ENCODE data around the gene BSG.
"Not testable (repeated sequence)": the region's sequence is repeated elsewhere in the genome, so short reads cannot be mapped to it uniquely, and the experiment has no call there.

BSG gene

DNA sequence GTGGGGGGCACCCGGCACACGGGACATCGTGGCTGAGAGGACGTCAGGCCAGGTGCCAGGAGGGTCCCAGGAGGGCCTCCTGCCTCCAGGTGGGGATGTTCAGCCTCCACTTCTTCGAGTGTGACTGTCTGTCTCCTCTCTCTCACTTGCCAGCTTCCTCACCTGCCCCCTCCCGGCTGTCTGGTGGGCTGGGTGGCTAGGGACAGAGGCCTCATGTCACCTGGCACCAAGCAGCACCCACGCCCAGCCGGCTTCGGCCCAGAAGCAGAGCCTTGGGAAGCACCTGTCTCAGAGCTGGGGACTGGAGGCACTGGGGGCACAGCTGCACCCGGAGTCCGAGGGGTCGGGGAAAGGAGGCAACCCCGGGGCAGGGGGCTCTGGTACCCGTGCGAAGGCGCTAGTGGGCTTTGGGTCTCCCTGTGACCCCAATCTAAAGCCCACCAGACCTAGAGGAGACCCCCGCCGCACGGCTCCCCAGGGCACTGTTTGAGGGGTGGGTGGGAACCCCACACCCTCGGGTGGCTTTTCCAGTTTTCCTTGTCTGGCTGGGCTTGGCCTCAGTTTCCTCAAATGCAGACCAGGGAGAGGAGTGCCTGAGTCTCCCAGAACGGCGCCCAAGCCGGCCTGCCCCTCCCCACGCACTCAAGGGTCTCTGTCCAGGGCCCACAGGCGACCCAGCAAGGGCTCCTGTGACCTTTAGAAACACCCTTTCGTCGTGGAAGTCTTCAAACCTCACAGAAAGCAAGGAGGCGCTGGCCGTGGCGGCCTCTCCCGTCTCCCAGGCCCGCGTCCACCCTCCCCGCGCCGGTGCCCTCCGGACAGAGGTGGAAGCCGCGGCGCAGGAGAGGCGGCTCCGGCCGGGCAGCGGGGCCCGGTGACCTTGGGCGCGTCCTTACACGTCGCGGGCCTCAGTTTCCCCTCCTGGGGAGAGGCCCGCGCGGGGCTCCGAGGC, 16.6 kb downstream of the BSG start:
- peak; percentile 47 for DNase-seq

GRCh38 chr19:589693-590395, 17.4 kb downstream of the BSG start, which contains the start of gene HCN2:
Gene HCN2 (plus strand): TSS chr19:589881. CDS start chr19:589946, 65 bp downstream.
- DNase-seq = no peak

GRCh38 chr19:590396-590745, 18.0 kb downstream of the BSG start:
- no peak for DNase-seq

GRCh38 chr19:590750-591098, 18.3 kb downstream of the BSG start:
- no peak for DNase-seq

DNA sequence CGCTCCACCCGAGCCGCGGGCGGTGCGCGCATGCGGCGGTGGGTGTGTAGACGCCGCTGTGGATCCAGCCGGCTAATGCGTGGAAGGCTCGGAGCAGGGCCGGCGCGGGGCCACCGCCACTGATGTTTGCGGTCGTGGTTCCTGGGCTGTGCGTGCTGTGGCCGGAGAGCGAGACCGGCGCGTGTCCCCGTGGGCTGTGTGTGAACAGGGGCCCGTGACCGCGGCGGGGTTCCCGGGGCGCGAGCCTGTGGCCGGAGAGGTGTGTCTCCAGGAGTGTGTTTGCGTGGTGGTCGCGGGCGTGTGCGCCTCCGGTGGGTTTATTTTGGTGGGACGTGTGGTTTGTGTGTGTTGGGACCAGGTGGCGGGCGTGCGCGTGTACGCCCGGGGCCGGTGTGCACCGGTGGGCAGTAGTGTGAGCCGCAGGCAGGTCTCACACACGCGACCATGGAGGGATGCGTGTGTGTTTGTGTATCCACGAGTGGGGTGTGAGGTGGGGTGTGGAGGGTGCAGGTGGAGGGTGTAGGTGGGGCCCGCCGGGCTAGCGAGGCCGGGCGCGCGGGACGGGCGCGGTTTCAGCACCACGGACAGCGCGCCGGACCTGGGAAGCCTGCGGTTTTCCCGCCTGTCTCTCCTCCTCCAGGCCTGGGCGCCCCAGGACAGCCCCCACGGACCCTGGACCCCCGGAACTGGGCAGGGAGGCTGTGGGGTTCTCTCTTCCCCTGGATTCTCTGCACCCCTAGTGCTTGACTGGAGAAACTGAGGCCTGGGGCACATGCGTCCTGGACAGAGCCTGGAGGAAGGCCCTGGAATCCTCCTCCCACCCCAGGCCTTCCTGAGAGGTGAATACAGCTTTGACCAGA, 18.9 kb downstream of the BSG start:
- no peak for DNase-seq

DNA sequence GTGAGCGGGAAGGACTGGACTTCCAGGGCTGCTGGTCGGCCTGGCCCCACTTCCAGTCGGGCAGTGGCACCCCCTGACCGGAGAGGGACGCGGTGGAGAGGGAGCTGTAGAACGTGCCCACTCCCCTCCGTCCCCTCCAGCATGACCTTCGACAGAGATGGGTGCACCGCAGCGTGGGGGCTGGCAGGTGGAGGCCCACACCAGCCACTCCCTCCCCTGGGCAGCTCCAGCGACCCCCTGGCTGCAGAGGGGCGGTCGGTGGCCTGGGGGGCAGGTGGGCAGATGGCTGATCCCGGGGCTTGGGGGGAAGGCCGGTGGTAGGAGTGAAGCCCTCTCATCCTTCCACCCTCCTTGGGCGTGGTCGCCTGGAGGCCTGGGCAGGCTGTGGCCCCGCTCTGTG, 19.7 kb downstream of the BSG start:
- no peak for DNase-seq

DNA sequence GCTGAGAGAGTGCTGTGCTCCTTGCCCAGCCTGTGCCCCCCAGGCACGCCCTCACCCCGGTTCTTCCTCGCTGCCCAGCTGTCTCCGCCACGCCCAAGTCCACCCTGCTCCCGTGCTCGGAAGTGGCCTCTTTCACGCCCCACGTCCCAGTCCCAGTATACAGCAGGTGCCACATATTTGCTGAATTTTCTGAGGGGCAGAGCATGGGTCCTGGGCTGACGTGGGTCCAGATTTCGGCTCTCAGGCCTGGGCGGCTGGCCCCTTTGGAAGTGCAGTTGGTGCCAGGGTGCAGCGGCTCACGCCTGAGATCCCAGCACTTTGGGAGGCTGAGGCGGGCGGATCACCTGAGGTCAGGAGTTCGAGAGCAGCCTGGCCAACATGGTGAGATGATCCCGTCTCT, 20.7 kb downstream of the BSG start:
- DNase-seq = no peak

- DNase-seq = no peak
These were observed 21.1 kb downstream of the BSG start for GRCh38 chr19:593505-593904.

- DNase-seq = no peak
These were observed 22.0 kb downstream of the BSG start for GRCh38 chr19:594265-594870.

- DNase-seq = no peak
These were observed 23.2 kb downstream of the BSG start for GRCh38 chr19:595326-596262.

- no peak for DNase-seq
These were observed 23.9 kb downstream of the BSG start for GRCh38 chr19:596263-596655.

DNA sequence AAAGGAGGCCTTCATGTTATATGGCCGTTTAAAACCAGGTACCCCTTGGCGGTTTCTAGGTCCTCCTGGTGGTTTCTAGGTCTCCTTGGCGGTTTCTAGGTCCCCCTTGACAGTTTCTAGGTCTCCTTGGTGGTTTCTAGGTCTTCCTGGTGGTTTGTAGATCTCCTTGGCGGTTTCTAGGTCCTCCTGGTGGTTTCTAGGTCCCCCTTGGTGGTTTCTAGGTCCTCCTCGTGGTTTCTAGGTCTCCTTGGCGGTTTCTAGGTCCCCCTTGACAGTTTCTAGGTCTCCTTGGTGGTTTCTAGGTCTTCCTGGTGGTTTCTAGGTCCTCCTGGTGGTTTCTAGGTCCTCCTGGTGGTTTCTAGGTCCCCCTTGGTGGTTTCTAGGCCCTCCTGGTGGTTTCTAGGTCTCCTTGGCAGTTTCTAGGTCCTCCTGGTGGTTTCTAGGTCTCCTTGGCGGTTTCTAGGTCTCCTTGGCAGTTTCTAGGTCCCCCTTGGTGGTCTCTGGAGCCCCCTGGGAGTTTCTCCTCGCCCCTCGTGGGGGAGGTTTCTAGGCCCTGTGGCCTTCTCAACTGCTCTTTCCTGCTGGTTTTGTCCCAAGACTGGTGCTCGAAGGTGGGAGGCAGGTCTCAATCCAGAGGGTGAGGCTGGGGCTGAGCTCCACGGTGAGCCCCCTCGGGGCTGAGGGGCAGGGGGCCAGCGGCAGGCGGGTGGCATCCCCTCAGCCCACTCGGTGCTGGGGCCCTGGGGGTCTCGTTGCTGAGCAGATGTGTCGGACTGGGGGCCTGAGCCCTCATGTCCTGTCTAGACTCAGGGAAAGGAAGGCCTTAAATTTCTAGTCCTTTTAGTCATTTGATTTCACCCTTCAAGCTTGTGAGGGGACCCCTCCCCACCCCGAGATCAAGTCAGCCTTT, 25.3 kb downstream of the BSG start:
- no peak for DNase-seq

GRCh38 chr19:601310-601709, 28.9 kb downstream of the BSG start:
- DNase-seq = no peak

DNA sequence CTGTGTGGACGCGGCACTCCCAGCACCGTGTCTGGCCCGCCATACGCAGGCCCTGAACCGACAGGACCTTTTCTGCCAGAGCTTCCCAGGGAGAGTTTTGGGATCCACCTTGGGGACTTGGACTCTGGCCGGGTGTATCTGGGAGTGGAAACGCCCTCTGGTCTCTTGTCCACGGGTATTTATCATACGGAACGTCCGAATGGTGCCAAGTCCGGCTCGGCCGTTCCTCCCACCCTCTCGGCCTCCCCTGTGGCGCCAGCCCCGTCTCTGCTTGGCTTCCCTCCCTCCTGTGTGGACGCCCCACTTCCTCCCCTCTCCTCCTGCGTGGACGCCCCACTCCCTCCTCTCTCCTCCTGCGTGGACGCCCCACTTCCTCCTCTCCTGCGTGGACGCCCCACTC, 29.4 kb downstream of the BSG start:
- no peak for DNase-seq

DNA sequence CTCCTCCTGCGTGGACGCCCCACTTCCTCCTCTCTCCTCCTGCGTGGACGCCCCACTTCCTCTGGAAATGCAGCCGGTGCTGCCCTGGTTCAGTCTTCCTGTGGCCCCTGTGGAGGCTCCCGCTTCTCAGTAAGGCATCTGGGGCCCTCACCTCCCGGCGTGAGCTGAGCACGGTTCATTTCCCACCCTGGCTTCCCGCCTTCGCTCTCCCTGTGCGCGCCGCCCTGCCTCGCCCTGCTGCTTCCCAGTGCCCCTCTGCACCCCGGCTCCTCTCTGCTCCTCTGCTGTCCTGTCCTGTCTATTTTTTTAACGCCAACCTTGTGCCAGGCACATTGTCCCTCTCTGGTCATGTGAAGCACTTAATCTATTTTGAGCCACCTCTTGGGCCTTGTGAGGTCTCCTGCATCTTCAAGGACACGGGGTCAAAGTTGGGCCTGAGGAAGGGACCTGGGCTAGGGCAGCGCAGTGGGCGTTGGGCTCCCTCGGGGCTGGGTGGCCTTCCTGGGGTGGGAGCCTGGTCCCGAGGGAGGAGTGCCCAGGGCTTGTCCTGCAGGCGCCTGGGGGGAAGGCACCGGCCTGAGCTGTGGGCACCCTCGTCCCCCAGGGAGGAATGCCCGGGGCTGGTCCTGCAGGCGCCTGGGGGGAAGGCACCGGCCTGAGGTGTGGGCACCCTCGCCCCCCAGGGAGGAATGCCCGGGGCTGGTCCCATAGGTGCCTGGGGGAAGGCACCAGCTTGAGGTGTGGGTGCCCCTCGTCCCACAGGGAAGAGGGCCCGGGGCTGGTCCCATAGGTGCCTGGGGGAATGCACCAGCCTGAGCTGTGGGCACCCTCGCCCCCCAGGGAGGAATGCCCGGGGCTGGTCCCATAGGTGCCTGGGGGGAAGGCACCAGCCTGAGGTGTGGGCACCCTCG, 30.2 kb downstream of the BSG start:
- no peak for DNase-seq

GRCh38 chr19:603302-603639, 30.9 kb downstream of the BSG start:
- DNase-seq = not testable (repeated sequence)

GRCh38 chr19:603779-604178, 31.4 kb downstream of the BSG start:
- not testable (repeated sequence) for DNase-seq

DNA sequence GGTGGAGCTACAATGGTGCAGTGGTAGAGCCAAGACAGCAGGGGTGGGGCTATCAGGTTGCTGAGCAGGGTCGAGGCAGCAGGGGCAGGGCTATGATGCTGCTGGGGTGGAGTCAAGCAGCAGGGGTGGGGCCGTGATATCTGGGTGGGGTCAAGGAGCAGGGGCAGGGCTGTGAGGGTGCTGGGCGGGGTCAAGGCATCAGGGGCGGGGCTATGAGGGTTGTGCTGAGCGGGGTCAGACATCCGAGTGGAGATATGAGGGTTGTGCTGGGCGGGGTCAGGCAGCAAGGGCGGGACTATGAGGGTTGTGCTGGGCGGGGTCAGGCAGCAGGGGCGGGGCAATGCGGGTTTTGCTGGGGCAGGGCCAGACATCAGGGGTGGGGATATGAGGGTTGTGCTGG, 32.0 kb downstream of the BSG start:
- no peak for DNase-seq
